GM19452 (cell line): Measurements from ENCODE around the gene APH1B.
"Not testable (repeated sequence)": the region's sequence is repeated elsewhere in the genome, so short reads cannot be mapped to it uniquely, and the experiment has no call there.

ENCODE experiments used
- ATAC-seq: cut with Tn5 transposase; IDR thresholded peaks from one replicate; pipeline ENCODE4 v1.9.1; 2021; ENCODE audit not compliant: unreplicated experiment

Gene APH1B

GRCh38 chr15:63277038-63277892 is at the start of gene APH1B:
TSS of gene APH1B (plus strand) at chr15:63277605. CDS start at chr15:63277624, 19 bp downstream.
- ATAC-seq, result peak; percentile 61

GRCh38 chr15:63227689-63228088 is 49.7 kb upstream of the APH1B start:
- no peak for ATAC-seq

GRCh38 chr15:63231206-63231605 is 46.2 kb upstream of the APH1B start:
- no peak for ATAC-seq

- no peak for ATAC-seq
These were observed 45.7 kb upstream of the APH1B start for GRCh38 chr15:63231706-63232105.

GRCh38 chr15:63232405-63232804 is 45.0 kb upstream of the APH1B start:
- no peak for ATAC-seq

- no peak for ATAC-seq
These were observed 44.5 kb upstream of the APH1B start for GRCh38 chr15:63232943-63233342.

GRCh38 chr15:63233667-63234423 is 43.6 kb upstream of the APH1B start:
- no peak for ATAC-seq

- ATAC-seq, result no peak
These were observed 42.9 kb upstream of the APH1B start for GRCh38 chr15:63234451-63234870.

- no peak for ATAC-seq
These were observed 41.1 kb upstream of the APH1B start for GRCh38 chr15:63236272-63236671.

GRCh38 chr15:63237086-63237485 is 40.3 kb upstream of the APH1B start:
- not testable (repeated sequence) for ATAC-seq

- ATAC-seq, result no peak
These were observed 39.2 kb upstream of the APH1B start for GRCh38 chr15:63238171-63238570.

GRCh38 chr15:63238796-63239195 is 38.6 kb upstream of the APH1B start:
- ATAC-seq, result no peak

- ATAC-seq, result no peak
These were observed 37.3 kb upstream of the APH1B start for GRCh38 chr15:63240109-63240508.

GRCh38 chr15:63241316-63241715 is 36.1 kb upstream of the APH1B start:
- no peak for ATAC-seq

GRCh38 chr15:63243101-63243500 is 34.3 kb upstream of the APH1B start:
- no peak for ATAC-seq

- no peak for ATAC-seq
These were observed 33.6 kb upstream of the APH1B start for GRCh38 chr15:63243776-63244175.

GRCh38 chr15:63244399-63244798 is 33.0 kb upstream of the APH1B start:
- ATAC-seq, result no peak

GRCh38 chr15:63244976-63245645 is 32.3 kb upstream of the APH1B start:
- no peak for ATAC-seq

- ATAC-seq, result no peak
These were observed 30.5 kb upstream of the APH1B start for GRCh38 chr15:63246691-63247469.

GRCh38 chr15:63250312-63250965 is 27.0 kb upstream of the APH1B start:
- no peak for ATAC-seq
